Measurements from ENCODE around the gene PLB1.

The PLB1 gene

GRCh38 chr2:28643327-28643726, 147.5 kb downstream of the PLB1 start:
- H3K27ac ChIP-seq: no peak overlapping the region
- TF ChIP-seq ZFX (IDR thresholded peaks at IDR 0.05) (no peak), CTCF (conservative IDR thresholded peaks at IDR 0.05) (no peak)

- TF ChIP-seq CTCF (conservative IDR thresholded peaks at IDR 0.05) (no peak), ZFX (IDR thresholded peaks at IDR 0.05) (no peak)
- no peak overlapping the region for H3K27ac ChIP-seq
Observed at GRCh38 chr2:28643911-28644334, 148.1 kb downstream of the PLB1 start.

GRCh38 chr2:28644760-28645159, 148.9 kb downstream of the PLB1 start:
- no peak overlapping the region for H3K27ac ChIP-seq
- no peak for TF ChIP-seq CTCF (conservative IDR thresholded peaks at IDR 0.05)
- no peak for TF ChIP-seq ZFX (IDR thresholded peaks at IDR 0.05)

GRCh38 chr2:28645553-28645952, 149.7 kb downstream of the PLB1 start:
- TF ChIP-seq ZFX (IDR thresholded peaks at IDR 0.05) (no peak), CTCF (conservative IDR thresholded peaks at IDR 0.05) (no peak)
- no peak overlapping the region for H3K27ac ChIP-seq

GRCh38 chr2:28647682-28648081, 151.8 kb downstream of the PLB1 start:
- no peak overlapping the region for H3K27ac ChIP-seq
- TF ChIP-seq CTCF (conservative IDR thresholded peaks at IDR 0.05): no peak
- TF ChIP-seq ZFX (IDR thresholded peaks at IDR 0.05): no peak

GRCh38 chr2:28648147-28648546, 152.3 kb downstream of the PLB1 start:
- no peak for TF ChIP-seq CTCF (conservative IDR thresholded peaks at IDR 0.05)
- H3K27ac ChIP-seq: no peak overlapping the region

- H3K27ac ChIP-seq: no peak overlapping the region
- TF ChIP-seq ZFX (IDR thresholded peaks at IDR 0.05) (no peak), CTCF (conservative IDR thresholded peaks at IDR 0.05) (no peak)
Observed at GRCh38 chr2:28648671-28649395, 153.0 kb downstream of the PLB1 start.
